GM12878 (cell line): ENCODE measurements around the gene LTA. TPM values are rescaled to one million over a fixed set of nuclear protein-coding genes. Genes with fewer than 3 reads are reported as not detected.

Experiments used
- ATF7 ChIP-seq: fragments of 450-650 bp; IDR thresholded peaks from 2 replicates; pipeline ENCODE4 v1.6.1; 2016; ENCODE audit warnings: low read depth, mild to moderate bottlenecking
- E2F4 ChIP-seq: IDR thresholded peaks from 2 replicates; pipeline ENCODE4 v1.6.1; 2012; ENCODE audit warnings: low read depth, low read length, improper control_type of control experiment
- FOXM1 ChIP-seq: IDR thresholded peaks from 2 replicates; pipeline ENCODE4 v1.6.1; 2012; ENCODE audit warnings: low read depth, mild to moderate bottlenecking, inconsistent platforms, low read length, moderate library complexity
- GATAD2B ChIP-seq: fragments of 450-650 bp; conservative IDR thresholded peaks from 2 replicates; pipeline ENCODE4 v1.6.1; 2017; ENCODE audit warnings: low read depth, mild to moderate bottlenecking, moderate library complexity
- MTA3 ChIP-seq: IDR thresholded peaks from 2 replicates; pipeline ENCODE4 v1.6.1; 2012; ENCODE audit warnings: low read length, inconsistent platforms, borderline replicate concordance
- POLR2A ChIP-seq: IDR thresholded peaks from 2 replicates; pipeline ENCODE4 v1.6.1; 2011; ENCODE audit warnings: low read depth, mild to moderate bottlenecking, low read length
- PRDM15 ChIP-seq: fragments of 450-650 bp; formaldehyde crosslinking; IDR thresholded peaks from 2 replicates; pipeline ENCODE4 v1.4.0; 2020; ENCODE audit warnings: mild to moderate bottlenecking, moderate library complexity
- RAD51 ChIP-seq: fragments of 450-650 bp; IDR thresholded peaks from 2 replicates; pipeline ENCODE4 v1.6.1; 2016; ENCODE audit warnings: moderate library complexity, mild to moderate bottlenecking, inconsistent platforms
- RBBP5 ChIP-seq: fragments of 200-600 bp; sonication (generic); conservative IDR thresholded peaks from 2 replicates; pipeline ENCODE4 v1.6.1; 2016
- RUNX3 ChIP-seq: IDR thresholded peaks from 2 replicates; pipeline ENCODE4 v1.6.1; 2012; ENCODE audit warnings: low read length, inconsistent platforms
- SIN3A ChIP-seq: IDR thresholded peaks from 2 replicates; pipeline ENCODE4 v1.6.1; 2012; ENCODE audit warnings: low read depth, low read length, improper control_type of control experiment
- TAF1 ChIP-seq: IDR thresholded peaks from 2 replicates; pipeline ENCODE4 v1.6.1; 2011; ENCODE audit warnings: mild to moderate bottlenecking, low read depth, low read length, borderline replicate concordance
- TCF3 ChIP-seq: IDR thresholded peaks from 2 replicates; pipeline ENCODE4 v1.6.1; 2012; ENCODE audit warnings: low read depth, mild to moderate bottlenecking, low read length, borderline replicate concordance; ENCODE audit not compliant: insufficient read depth
- TCF7 ChIP-seq: IDR thresholded peaks from 2 replicates; pipeline ENCODE4 v1.6.1; 2014; ENCODE audit warnings: antibody characterized with exemption, borderline replicate concordance
- YBX1 ChIP-seq: fragments of 450-650 bp; IDR thresholded peaks from 2 replicates; pipeline ENCODE4 v1.6.1; 2016; ENCODE audit warnings: antibody characterized with exemption
- ZBED1 ChIP-seq: IDR thresholded peaks from 2 replicates; pipeline ENCODE4 v1.6.1; 2016; ENCODE audit warnings: borderline replicate concordance
- ZNF24 ChIP-seq: fragments of 450-650 bp; IDR thresholded peaks from 2 replicates; pipeline ENCODE4 v1.6.1; 2017; ENCODE audit warnings: antibody characterized with exemption, mild to moderate bottlenecking
- ZNF274 ChIP-seq: IDR thresholded peaks from one replicate; pipeline ENCODE4 v1.8.0; 2011; ENCODE audit not compliant: insufficient read length, insufficient read depth
- ZNF592 ChIP-seq: fragments of 450-650 bp; IDR thresholded peaks from 2 replicates; pipeline ENCODE4 v1.6.1; 2017; ENCODE audit warnings: mild to moderate bottlenecking, moderate library complexity
- ZNF622 ChIP-seq: fragments of 450-650 bp; IDR thresholded peaks from 2 replicates; pipeline ENCODE4 v1.6.1; 2017; ENCODE audit warnings: mild to moderate bottlenecking, inconsistent platforms
- polyA plus RNA-seq, 11 experiments: library from polyadenylated mRNA; depleted of rRNA in 4 of 11; unstranded in 6 of 11; stranded (reverse) in 5 of 11; fragments of >200 nt; fragmentation: Nextera tagmentation in 4 of 11; fragmentation: Illumina TruSeq in 1 of 11; extraction: Ambion mirVana in 4 of 11; extraction: Trizol in 1 of 11; gene quantifications; 1 replicate in 1 of 11; 2 replicates in 10 of 11; pipeline versions ENCODE4 v1.2.1 to v1.2.3, GENCODE V29; 2011 to 2016; ENCODE audit warnings: inconsistent platforms in 2 of 11, missing spikeins in 2 of 11, low read depth in 1 of 11
- total RNA-seq, 4 experiments: library from RNA; depleted of rRNA in 3 of 4; stranded (reverse); fragments of >200 nt in 3 of 4; fragmentation: Illumina TruSeq in 1 of 4; extraction: Trizol in 1 of 4; gene quantifications; 2 replicates each; pipeline versions ENCODE4 v1.2.1 to v1.2.3, GENCODE V29; 2013 to 2021

Gene LTA
- total and polyA plus RNA-seq, 10 of the 15 experiments (the other 5 are each of a cell fraction or from before 2014, with no cell fraction given): 27.5 to 100 (median 75.1) TPM

GRCh38 chr6:31558631-31559500 is 13.2 kb upstream of the LTA start (continued):
- TF ChIP-seq TCF7 (peak; percentile 50; the same call in 1 of the 2 replicates), ZNF24 (no peak), YBX1 (no peak), RAD51 (no peak), RUNX3 (peak; percentile 96), RBBP5 (no peak), FOXM1 (peak; percentile 95), TCF3 (peak; percentile 89), POLR2A (peak; percentile 76), GATAD2B (peak; percentile 86), ZNF274 (no peak), ZBED1 (peak; percentile 99), TAF1 (peak; percentile 46; the same call in 1 of the 2 replicates), ZNF592 (no peak), MTA3 (peak; percentile 92), E2F4 (0 out of 2 replicates have a peak, but pooled peaks have one; percentile 6), SIN3A (no peak), PRDM15 (CRISPR knock-in tag) (0 out of 2 replicates have a peak, but pooled peaks have one; percentile 28), ZNF622 (no peak), ATF7 (peak; percentile 90)
